HG03039 (cell line): Measurements from ENCODE around the gene TULP4.
"Not testable (repeated sequence)": the region's sequence is repeated elsewhere in the genome, so short reads cannot be mapped to it uniquely, and the experiment has no call there.

Experiments used
- ATAC-seq: cut with Tn5 transposase; IDR thresholded peaks from one replicate; pipeline ENCODE4 v1.9.1; 2021; ENCODE audit warnings: mild to moderate bottlenecking, moderate library complexity; ENCODE audit not compliant: unreplicated experiment

TULP4 gene

DNA sequence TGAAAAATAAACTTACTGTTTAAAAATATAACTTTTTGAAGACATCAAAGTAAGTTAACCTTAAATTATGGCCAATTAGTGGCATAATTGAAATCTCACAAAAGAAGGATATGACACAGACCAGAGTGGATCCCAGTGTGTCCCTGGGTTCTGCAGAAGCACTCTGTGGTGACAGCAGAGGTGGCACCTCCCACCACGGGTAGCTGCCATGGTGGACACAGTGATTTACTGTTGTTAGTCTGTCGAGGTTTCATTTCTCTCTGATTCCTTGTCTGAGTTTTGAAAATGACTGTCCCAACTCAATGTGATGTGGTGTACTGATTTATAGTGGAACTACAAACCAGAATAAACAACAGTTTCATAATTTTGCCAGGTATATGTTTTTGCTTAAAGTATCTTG is 76.5 kb downstream of the TULP4 start:
- no peak for ATAC-seq

DNA sequence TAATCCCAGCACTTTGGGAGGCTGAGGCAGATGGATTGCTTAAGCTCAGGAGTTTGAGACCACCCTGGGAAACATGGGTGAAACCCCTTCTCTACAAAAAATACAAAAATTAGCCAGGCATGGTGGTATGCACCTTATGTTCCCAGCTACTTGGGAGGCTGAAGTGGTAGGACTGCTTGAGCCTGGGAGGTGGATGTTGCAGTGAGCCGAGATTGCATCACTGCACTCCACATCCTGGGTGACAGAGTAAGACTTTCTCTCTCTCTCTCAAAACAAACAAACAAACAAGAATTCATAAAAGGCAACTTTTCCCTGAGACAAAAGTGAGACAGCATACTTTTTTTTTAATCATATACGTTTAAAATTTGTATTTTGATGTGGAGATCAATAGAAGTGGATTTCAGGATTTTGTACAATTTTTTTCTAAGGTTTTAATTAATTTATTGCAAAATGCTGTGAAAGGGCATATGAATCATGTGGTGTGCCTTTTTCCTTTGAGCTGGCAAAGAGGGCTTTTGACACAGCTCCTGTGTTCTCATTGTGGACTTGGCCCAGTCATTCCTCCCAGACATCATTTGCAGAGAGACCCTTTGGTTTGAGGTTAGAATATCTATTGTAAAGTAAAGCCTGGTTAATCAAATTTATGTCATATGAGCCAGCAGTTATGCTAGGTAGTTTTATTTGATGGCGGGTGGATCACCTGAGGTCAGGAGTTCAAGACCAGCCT is 77.1 kb downstream of the TULP4 start:
- no peak for ATAC-seq

DNA sequence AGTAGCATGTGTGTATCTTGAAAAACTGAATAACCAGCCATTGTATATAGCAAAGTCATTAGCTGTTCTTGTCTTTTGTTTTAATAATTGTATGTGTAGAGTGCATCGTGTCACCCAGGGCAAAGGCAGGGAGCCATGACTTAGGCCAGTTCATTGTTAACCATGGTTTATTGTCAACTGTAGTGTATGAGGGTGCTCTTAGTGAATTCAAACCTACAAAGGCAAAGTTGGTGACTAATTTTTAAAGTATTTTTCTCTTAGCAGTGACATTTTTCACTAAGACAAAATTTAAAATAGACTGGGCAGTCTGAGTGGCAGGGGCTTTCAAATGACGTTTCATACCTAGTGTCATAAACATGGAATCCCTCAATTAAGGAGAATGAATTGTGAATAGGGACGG is 79.0 kb downstream of the TULP4 start:
- ATAC-seq = no peak

DNA sequence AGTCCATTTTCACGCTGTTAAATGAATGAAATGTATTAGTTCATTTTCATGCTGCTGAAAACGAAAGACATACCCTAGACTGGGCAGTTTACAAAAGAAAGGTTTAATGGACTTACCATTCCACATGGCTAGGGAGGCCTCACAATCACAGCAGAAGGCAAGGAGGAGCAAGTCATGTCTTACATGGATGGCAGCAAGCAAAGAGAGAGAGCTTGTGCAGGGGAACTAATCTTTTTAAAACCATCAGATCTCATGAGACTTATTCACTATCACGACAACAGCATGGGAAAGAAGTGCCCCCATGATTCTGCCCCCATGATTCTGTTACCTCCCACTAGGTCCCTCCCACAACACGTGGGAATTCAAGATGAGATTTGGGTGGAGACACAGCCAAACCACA is 79.7 kb downstream of the TULP4 start:
- not testable (repeated sequence) for ATAC-seq

DNA sequence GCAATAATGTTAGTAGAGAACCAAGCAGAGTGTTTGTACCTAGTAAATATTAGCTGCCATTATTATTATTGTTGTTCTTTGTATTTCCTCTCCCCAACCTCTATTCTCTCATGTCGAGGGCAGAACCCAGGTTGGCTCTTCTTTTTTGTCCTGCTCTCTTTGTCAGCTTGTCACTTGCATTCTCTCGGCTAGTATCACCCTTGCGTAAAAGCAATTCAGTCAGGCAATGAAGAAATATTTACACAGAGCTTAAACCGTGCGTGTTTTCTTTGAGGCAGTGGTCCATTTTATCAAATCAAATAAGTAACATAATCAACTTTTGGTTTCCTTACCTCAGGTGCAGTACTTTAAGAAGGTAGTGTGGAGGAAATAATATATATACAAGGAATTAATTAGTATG is 83.9 kb downstream of the TULP4 start:
- ATAC-seq = no peak

DNA sequence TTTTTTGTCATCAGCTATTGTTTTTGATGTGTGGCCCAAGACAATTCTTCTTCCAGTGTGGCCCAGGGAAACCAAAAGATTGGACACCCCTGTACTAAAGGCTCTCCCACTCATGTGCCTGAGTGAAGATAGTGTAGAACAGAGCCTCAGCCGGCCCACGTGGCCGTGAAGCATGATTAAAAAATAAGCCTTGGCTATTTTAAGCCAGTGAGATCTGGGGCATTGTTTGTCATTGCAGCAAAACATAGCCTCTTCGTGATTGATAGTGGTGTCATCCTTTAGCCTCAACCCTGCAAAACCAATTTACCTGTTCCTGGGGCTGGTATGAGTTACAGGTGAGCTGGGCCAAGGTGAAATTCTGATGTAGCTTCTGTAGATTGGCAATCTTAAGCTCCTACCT is 85.3 kb downstream of the TULP4 start:
- ATAC-seq = no peak

DNA sequence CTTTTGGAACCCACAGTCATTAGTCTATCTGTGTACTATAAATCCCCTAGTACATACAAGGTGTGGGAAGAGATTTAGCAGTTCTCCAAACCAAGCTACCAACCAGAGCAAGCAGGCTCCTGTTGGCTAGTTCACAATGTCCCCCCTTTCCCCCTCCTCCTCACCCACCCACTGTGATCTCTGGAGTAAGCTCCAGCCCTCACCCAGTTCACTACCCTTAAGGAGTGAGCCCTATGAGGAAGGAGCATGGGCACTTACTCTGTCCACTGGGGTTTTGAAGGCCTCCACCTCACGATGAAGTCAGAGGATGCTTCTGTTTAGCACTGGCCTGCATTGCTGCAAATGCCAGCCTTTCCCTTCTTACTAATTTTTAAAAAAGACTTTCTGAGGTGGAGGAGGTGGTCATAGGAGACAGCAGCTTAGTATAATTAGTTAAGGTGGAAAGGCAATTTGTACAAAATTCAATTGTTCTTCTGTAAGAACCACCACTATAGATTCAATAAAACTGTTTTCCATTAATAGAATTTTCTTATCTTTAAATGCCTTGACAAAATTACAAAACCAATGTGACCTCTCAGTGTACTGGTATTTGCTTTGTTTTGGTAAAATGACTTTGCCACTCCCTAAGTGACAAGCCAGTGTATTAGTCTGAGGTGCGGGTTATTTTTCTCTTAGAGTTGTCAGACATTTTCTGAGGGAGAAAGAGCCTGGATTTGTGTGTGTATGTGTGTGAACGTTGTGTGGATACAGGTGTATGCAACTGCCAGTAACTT is 86.2 kb downstream of the TULP4 start:
- no peak for ATAC-seq

DNA sequence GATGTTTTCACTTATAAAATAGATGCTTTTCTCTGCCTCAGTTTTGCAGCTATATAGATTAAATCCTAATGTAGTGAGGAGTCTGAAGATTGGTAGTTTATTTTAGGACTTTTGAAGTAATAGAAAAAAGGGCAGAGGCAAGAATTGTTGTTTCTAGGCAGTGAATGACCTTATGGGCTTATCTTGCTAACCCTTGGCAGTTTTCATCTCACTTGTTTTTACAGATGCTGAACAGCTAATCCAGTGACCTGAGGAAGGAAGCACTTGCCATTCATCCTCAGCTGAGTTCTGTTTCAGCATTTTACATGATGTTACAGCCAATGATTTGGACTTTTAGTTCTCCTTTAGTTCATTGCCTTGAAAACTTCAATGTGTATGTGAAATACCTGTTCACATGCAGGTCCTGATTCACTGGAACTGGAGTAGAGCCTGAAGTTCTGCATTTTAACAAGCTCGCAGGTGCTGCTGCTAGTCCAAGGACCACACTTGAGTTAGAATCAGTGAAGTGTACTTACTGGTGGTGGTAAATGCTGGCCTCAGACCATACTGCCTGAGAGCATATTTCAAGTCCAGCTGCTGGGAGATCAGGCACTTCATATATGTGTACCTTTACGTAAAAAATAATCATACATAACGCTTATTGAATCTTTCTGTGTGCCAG is 86.9 kb downstream of the TULP4 start:
- no peak for ATAC-seq

DNA sequence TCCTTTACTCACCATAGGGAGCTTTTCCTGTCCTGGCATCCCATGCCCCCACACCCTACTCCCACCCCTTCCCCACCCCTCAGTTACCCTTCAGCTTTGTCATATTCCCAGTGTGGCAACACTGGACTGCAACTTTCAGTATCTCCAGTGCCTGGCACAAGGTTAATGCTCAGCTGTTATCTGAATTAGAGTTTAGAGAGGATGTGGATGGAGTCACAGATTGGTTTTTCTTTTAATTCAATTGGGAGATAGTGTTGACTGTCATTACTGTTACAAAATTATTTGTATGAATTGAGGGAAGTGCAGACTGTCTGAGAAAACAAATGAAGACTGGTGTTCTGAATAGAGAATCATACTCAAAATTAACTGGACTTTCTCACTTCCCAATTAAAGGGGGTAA is 89.9 kb downstream of the TULP4 start:
- no peak for ATAC-seq

DNA sequence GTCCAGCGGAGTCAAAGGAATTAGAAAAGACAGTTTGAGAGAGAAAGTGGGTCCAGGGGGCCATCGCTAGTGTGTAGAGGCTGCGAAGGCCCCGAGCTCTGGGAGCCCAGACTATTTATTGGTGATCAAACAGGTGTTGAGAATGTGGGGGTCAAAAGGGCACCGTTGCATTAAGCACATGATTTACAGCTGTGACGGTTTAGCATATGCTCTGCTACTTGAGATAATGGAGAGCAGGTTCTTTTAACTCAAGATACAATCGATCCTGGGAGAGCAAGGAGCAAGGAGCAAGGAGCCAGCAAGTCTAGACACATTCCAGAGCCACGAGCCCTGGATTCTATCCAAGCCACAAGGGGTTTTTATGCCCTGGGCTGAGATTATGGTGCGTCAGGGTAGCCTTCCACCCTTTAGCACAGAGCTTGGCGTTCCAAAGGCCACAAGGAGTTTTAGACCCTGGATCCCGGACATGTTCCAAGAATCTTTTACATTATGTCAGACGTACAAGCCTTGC is 93.1 kb downstream of the TULP4 start:
- not testable (repeated sequence) for ATAC-seq

DNA sequence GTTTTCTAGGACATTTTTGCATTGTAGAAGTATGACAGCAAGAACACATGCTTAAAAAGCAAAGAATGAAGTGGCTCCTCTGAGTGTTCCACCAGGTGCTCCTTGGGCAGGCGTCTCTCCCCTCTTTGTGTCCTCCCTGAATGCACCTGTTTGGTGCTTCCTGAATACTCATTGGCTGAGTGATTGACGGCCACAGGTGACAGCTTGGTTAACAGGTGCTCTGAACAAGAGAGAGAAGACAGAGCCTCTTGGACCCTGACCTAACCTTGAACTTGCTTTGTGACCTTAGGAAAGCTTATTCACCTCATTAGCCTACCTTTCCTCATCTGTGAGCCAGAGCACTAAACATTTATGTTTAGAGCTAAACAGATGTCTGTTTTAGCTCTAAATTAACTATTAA is 93.7 kb downstream of the TULP4 start:
- no peak for ATAC-seq

DNA sequence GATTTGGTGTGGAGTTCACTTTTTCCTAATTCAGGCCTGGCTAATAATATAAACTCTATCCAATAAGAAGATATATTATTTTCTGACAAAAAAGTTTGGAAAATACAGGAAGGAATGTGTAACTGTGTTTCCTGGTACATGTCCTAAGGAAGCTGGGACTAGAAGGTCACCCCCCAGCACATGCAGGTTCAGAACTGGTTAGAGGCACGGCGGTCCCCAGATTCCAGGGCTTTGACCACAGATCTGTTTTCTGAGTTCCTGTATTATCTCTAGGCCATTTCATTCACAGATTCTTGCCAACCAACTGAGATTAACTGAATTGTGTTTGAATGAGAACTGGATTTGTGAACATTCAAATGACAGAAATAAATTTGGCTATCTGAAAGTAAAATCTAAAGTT is 94.5 kb downstream of the TULP4 start:
- ATAC-seq = no peak

DNA sequence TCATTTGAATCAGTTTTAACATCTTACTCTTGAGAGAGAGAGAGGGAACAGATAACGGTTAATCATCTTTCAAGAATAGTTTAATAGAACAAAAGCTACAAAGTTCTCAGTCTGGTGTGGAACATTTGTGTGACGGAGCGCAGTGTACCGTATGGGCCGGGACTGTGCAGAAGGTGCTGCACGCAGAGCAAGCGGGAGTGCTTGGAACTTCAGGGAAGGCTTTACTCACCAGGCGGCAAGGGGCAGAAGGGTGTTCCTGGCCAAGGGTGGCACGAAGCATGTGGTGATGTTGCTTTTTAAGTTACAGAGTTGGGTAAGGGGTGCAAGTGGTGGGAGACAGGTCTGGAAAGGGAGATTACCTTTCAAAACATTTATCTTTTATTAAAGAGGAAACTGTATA is 95.7 kb downstream of the TULP4 start:
- ATAC-seq = no peak

DNA sequence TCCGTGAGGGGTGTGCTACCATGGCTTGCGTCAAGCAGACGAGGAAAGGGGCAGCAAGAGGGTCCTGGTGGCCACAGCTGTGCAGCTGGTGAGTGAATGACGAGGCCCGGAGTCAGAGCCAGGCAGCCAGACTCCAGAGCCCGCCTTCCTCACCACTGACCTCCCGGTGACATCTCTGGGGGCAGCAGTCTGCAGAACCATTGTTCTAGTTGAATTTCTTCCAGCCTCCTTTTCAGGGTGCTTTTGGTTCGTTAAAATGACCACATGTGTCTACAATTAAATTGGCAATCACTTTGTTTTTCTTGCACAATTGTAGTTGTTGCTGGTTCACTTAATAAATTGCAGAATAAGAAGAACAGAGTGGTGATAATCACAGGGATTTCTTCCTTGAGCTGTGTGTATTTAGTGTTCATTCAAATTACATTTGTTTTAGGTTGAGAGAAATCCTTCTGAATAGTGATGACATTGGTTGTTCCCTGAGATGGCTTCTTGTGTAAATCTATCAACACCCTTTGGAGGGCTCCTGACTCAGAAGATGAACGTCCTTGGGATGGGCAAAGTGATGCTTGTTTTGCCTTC is 96.4 kb downstream of the TULP4 start:
- no peak for ATAC-seq

DNA sequence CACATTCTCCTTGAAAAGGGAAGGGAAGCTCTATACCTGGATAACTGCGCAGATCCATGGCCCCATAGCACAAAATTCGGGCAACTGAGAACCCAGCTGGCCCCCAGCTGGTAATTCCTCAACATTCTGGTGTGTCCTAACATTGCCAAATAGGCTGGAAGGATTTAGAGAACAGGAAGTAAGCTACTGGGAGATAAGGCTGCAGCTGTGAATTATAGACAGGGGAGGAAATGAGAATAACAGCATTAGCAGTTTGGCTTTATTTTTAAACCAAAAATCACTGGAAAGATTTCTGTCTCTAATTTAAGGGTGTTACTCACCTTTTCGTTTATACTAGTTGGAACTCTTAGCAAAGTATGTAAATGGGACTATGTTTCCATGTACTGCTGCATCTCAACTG is 97.2 kb downstream of the TULP4 start:
- no peak for ATAC-seq

DNA sequence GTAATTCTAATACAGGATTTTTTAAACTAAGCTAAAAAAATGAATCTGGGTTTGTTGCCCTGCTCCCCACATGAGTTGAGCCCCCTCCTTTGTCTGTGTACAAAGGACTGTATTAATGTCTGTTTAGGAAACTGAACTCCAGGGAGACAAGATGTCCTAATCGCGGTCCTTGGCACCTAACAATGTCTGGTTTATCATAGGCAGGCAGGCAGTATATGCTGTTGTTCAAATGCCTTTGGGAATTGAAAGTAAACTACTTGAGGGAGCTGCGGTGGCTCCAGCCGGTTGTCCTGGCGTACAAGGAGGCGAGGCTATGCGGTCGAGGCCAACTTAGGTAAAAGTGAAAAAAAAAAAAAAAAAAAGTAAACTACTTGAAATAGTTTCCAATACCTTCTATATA is 98.5 kb downstream of the TULP4 start:
- ATAC-seq = no peak

DNA sequence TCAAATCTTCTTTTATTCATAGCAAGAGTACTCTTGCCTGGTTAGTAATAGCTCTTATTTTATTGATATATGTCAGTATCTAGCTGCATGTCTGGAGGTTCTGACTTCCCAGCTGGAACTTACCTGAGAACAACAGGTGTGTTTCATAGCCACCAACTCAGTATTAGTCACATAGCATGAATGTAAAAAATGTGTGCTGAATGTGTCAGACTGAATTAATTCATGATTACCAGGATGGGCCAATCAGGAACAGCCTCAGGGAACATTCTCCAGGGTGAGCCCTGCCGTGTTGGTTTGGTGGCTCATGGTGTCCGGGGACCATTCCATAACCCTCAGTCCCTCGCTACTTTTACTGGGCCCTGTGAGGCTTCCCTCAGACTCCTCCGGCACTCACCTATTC is 99.7 kb downstream of the TULP4 start:
- ATAC-seq = no peak

DNA sequence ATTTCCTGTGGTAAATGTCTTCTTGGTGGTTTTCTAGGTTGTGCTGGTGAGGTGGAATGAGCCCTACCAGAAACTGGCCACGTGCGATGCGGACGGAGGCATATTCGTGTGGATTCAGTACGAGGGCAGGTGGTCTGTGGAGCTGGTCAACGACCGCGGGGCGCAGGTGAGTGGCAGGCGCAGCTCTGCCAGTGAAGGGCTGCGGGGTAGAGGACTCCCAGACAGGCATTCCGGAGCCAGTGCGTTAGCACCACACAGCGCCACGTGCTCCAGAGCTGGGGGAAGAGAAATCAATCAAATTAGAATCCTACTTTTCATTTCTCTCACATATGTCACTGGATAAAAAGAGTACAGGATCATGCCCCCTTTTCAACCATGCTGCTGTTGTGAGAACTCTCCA is 100.8 kb downstream of the TULP4 start:
- no peak for ATAC-seq

DNA sequence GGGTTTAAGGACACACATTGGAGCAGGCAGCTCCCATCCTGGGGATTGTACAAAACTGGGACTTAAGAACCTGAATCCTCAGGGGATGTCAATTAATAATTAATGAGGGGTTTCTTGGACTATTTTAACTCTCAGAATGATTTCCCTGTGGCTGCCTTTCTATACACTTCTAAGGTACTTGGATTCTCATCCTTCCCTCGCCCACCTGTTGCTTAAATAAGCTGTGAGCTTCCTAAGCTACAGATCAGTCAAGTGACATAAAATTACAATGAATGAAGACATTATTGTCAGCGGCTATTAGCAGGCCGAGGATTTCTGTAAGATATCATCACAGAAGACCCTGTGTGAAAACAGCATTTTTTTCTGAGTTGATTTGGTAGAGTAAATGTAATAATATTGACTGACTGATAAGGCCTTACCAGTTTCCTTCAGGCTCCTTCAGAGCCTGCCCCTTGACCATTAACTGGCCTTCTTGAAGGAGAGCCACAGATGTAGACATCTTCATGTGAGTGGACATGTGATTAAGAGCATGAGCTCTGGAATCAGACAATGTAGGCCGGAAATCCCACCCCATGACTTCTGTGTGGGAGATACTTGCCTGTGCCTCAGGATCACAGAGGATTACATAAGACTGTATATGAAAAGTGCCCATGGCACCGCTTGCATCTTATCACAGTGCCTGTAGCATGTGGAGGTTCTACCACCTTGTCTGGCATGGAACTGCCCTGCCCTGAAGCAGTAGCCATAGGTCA is 101.7 kb downstream of the TULP4 start:
- no peak for ATAC-seq

DNA sequence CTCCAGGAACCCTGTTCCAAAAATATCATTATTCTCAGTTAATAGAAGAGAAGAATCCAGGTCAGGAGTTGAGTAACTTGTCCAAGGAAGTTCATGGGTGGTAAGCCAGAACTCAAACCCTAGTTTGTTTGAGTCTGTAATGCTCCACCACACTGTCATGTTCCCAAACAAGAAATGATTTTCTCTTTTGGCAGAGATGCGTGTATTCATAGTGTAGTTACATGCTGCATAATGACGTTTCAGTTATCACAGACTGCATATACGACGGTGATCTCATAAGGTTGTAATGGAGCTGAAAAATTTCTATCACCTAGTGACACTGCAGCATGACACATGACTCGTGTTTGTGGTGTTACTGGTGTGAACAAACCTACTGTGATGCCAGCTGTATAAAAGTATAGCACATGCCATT is 102.6 kb downstream of the TULP4 start:
- ATAC-seq = no peak

DNA sequence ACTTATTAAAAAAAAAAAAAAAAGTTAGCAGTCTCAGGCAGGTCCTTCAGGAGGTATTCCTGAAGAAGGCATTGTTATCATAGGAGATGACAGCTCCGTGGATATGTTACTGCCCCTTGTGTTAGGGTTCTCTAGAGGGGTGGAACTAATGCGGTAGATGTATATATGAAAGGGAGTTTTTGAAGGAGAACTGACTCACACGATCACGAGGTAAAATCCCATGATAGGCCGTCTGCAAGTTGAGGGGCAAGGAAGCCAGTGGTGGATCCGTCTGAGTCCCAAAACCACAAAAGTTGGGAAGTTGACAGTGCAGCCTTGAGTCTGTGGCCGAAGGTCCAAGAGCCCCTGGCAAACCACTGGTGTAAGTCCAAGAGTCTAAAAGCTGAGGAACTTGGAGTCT is 103.4 kb downstream of the TULP4 start:
- no peak for ATAC-seq
